ENCODE measurements around the gene HCAR1.

DNA sequence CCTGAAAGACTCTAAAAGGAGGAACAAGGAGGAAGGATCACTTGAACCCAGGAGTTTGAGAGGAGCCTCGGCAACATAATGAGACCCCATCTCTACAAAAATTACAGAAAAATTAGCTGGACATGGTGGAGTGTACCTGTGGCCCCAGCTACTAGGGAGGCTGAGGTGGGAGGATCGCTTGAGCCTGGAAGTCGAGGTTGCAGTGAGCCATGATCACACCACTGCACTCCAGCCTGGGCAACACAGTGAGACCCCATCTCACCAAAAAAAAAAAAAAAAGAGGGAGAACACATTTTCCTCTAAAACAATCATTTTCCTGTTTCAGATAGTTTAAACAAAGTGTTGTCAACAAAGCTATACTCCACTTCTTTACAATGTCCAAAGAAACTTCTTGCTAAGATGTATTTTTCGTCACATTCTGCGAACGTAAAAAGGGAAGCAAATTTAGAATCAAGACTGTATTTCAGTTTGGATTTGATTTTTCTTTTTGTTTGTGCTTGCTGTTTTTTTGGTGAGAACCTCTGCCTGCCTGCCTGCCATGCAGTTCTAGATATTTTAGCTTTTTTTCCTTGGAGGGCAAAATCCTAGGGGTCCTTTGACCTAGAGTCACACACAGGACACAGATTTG lies 5.1 kb downstream of the HCAR1 start:
- TF ChIP-seq CTCF (IDR thresholded peaks at IDR 0.05): no peak
- TF ChIP-seq POLR2AphosphoS5 (IDR thresholded peaks at IDR 0.05): no peak

All from prostate gland (tissue), 2 donors.